H9 (cell line): ENCODE measurements around the gene CAPN8. TPM values are rescaled to one million over a fixed set of nuclear protein-coding genes. Genes with fewer than 3 reads are reported as not detected.

Source experiments
- DNase-seq: peaks from one replicate; pipeline ENCODE4 v3.0.0-alpha.2; 2017
- H2AFZ ChIP-seq: one replicate; pipeline ENCODE4 v1.6.1; 2013; ENCODE audit warnings: mild to moderate bottlenecking, low read length, control low read depth, moderate library complexity
- H2AK5ac ChIP-seq: 2 replicates; pipeline ENCODE4 v1.6.1; 2013; ENCODE audit warnings: low read length, control low read depth, mixed read lengths; ENCODE audit not compliant: insufficient read length
- H2BK120ac ChIP-seq: one replicate; pipeline ENCODE4 v1.6.1; 2013; ENCODE audit warnings: low read depth, mild to moderate bottlenecking, low read length, control low read depth, inconsistent platforms; ENCODE audit not compliant: poor library complexity, severe bottlenecking
- H2BK12ac ChIP-seq: 2 replicates; pipeline ENCODE4 v1.6.1; 2013; ENCODE audit warnings: low read length, control low read depth, mixed read lengths, low read depth; ENCODE audit not compliant: insufficient read length
- H2BK15ac ChIP-seq: 2 replicates; pipeline ENCODE4 v1.6.1; 2013; ENCODE audit warnings: low read depth, low read length, control low read depth
- H2BK20ac ChIP-seq: one replicate; pipeline ENCODE4 v1.6.1; 2013; ENCODE audit warnings: low read depth, mild to moderate bottlenecking, low read length, control low read depth, inconsistent platforms; ENCODE audit not compliant: poor library complexity, severe bottlenecking
- H2BK5ac ChIP-seq: 2 replicates; pipeline ENCODE4 v1.6.1; 2013; ENCODE audit warnings: low read length, control low read depth, mixed read lengths; ENCODE audit not compliant: insufficient read length
- H3K14ac ChIP-seq: 2 replicates; pipeline ENCODE4 v1.6.1; 2013; ENCODE audit warnings: low read length, control low read depth; ENCODE audit not compliant: insufficient read depth
- H3K18ac ChIP-seq: 2 replicates; pipeline ENCODE4 v1.6.1; 2013; ENCODE audit warnings: low read depth, mild to moderate bottlenecking, mixed read lengths, low read length, control low read depth; ENCODE audit not compliant: insufficient read length
- H3K23ac ChIP-seq: 2 replicates; pipeline ENCODE4 v1.6.1; 2013; ENCODE audit warnings: low read length, control low read depth, mixed read lengths, low read depth; ENCODE audit not compliant: insufficient read length
- H3K23me2 ChIP-seq: 2 replicates; pipeline ENCODE4 v1.6.1; 2013; ENCODE audit warnings: low read depth, mild to moderate bottlenecking, mixed read lengths, low read length, control low read depth; ENCODE audit not compliant: insufficient read length, poor library complexity, severe bottlenecking
- H3K27ac ChIP-seq: 2 replicates; pipeline ENCODE4 v1.5.1; 2013; ENCODE audit warnings: low read length, control low read depth, mixed read lengths, low read depth; ENCODE audit not compliant: insufficient read length
- H3K27me3 ChIP-seq: 2 replicates; pipeline ENCODE4 v1.6.1; 2013; ENCODE audit warnings: low read length, control low read depth, inconsistent platforms; ENCODE audit not compliant: insufficient read depth
- H3K4ac ChIP-seq: 2 replicates; pipeline ENCODE4 v1.6.1; 2013; ENCODE audit warnings: low read depth, mild to moderate bottlenecking, control low read depth, inconsistent platforms, low read length, moderate library complexity
- H3K4me1 ChIP-seq: 2 replicates; pipeline ENCODE4 v1.6.1; 2013; ENCODE audit warnings: low read length, control low read depth, inconsistent platforms; ENCODE audit not compliant: insufficient read depth
- H3K4me2 ChIP-seq: 2 replicates; pipeline ENCODE4 v1.6.1; 2013; ENCODE audit warnings: low read length, control low read depth, mixed read lengths; ENCODE audit not compliant: insufficient read length, insufficient read depth
- H3K56ac ChIP-seq: 2 replicates; pipeline ENCODE4 v1.6.1; 2013; ENCODE audit warnings: low read depth, mild to moderate bottlenecking, mixed read lengths, low read length, control low read depth; ENCODE audit not compliant: insufficient read length
- H3K79me1 ChIP-seq: 2 replicates; pipeline ENCODE4 v1.6.1; 2013; ENCODE audit warnings: low read depth, mild to moderate bottlenecking, moderate library complexity, low read length, control low read depth, inconsistent platforms; ENCODE audit not compliant: insufficient read depth, poor library complexity, severe bottlenecking
- H3K79me2 ChIP-seq: 2 replicates; pipeline ENCODE4 v1.6.1; 2013; ENCODE audit warnings: low read length, control low read depth, inconsistent platforms; ENCODE audit not compliant: insufficient read depth
- H3K9ac ChIP-seq: 2 replicates; pipeline ENCODE4 v1.6.1; 2013; ENCODE audit warnings: low read length, control low read depth, mixed read lengths; ENCODE audit not compliant: insufficient read length; ENCODE audit errors: extremely low read depth
- H3K9me3 ChIP-seq: one replicate; pipeline ENCODE4 v1.6.1; 2013; ENCODE audit warnings: low read depth, low read length, inconsistent platforms; ENCODE audit not compliant: control insufficient read depth
- H3T11ph ChIP-seq: one replicate; pipeline ENCODE4 v1.6.1; 2013; ENCODE audit warnings: mild to moderate bottlenecking, low read length, control low read depth, inconsistent platforms
- H4K20me1 ChIP-seq: one replicate; pipeline ENCODE4 v1.6.1; 2013; ENCODE audit not compliant: control insufficient read depth, insufficient read length, insufficient read depth
- H4K5ac ChIP-seq: 2 replicates; pipeline ENCODE4 v1.6.1; 2013; ENCODE audit warnings: low read depth, mild to moderate bottlenecking, mixed read lengths, low read length, control low read depth; ENCODE audit not compliant: insufficient read length
- H4K8ac ChIP-seq: replicated peaks from 2 replicates; pipeline ENCODE4 v1.6.1; 2013; ENCODE audit warnings: low read length, control low read depth, mixed read lengths, low read depth; ENCODE audit not compliant: insufficient read length
- H4K91ac ChIP-seq: 2 replicates; pipeline ENCODE4 v1.6.1; 2013; ENCODE audit warnings: low read depth, mild to moderate bottlenecking, moderate library complexity, mixed read lengths, low read length, control low read depth; ENCODE audit not compliant: insufficient read length
- H3K27ac Mint-ChIP-seq, 3 experiments: 2 replicates in 2 of 3; 3 replicates in 1 of 3; pipeline ENCODE4 v1.8.0; 2020 to 2021; ENCODE audit warnings: mixed read lengths in 3 of 3, mild to moderate bottlenecking in 1 of 3, moderate library complexity in 1 of 3
- H3K27me3 Mint-ChIP-seq: 2 replicates; pipeline ENCODE4 v1.8.0; 2021; ENCODE audit warnings: low read depth, mild to moderate bottlenecking, moderate library complexity, mixed read lengths
- H3K36me3 Mint-ChIP-seq, 3 experiments: 2 replicates in 2 of 3; 3 replicates in 1 of 3; pipeline ENCODE4 v1.8.0; 2020 to 2021; ENCODE audit warnings: low read depth in 3 of 3, mixed read lengths in 3 of 3; ENCODE audit not compliant: insufficient read depth in 1 of 3
- H3K4me1 Mint-ChIP-seq, 2 experiments: 2 replicates each; pipeline ENCODE4 v1.8.0; 2020; ENCODE audit warnings: mixed read lengths in 2 of 2
- H3K4me3 Mint-ChIP-seq, 2 experiments: 2 replicates in 1 of 2; 3 replicates in 1 of 2; pipeline ENCODE4 v1.8.0; 2020 to 2021; ENCODE audit warnings: mild to moderate bottlenecking in 2 of 2, mixed read lengths in 2 of 2, moderate library complexity in 1 of 2
- H3K9me3 Mint-ChIP-seq, 2 experiments: 2 replicates in 1 of 2; 3 replicates in 1 of 2; pipeline ENCODE4 v1.8.0; 2020; ENCODE audit warnings: mild to moderate bottlenecking in 2 of 2, mixed read lengths in 2 of 2, moderate library complexity in 1 of 2
- WGBS: extraction: QIAGEN DNeasy Blood & Tissue Kit; methylation state at CpG from one replicate; pipeline ENCODE4 v1.1.7; 2013; ENCODE audit warnings: missing lambda C conversion rate, low lambda C conversion rate, mixed read lengths; ENCODE audit not compliant: insufficient read length; ENCODE audit errors: extremely low coverage; 5-methylcytosine and 5-hydroxymethylcytosine counted together
- total RNA-seq: library from RNA; stranded (reverse); gene quantifications from 2 replicates; pipeline ENCODE4 v1.2.1, GENCODE V29; 2021
- TF ChIP-seq, protein P1 (sequence below): fragments of 200-600 bp; sonication (generic); conservative IDR thresholded peaks from 3 replicates; pipeline ENCODE4 v1.8.0; 2021; ENCODE audit warnings: antibody characterized with exemption, mild to moderate bottlenecking

The CAPN8 gene
- total RNA-seq, 1 experiment from 2014 or later, result not detected

- Histone ChIP-seq H3K14ac (no peak overlapping the region), H3K9me3 (no peaks in the 10 kb centered on the region), H3K56ac (no peak overlapping the region), H2BK15ac (no peak overlapping the region), H2AFZ (no peak overlapping the region), H3K79me1 (no peaks in the 10 kb centered on the region), H2BK5ac (no peak overlapping the region), H3K9ac (no peak overlapping the region), H3K27ac (no peak overlapping the region), H3K4me2 (no peak overlapping the region), H2AK5ac (no peak overlapping the region), H3K23ac (no peak overlapping the region), H2BK120ac (no peak overlapping the region), H4K20me1 (no peaks in the 10 kb centered on the region), H3K18ac (no peak overlapping the region), H2BK12ac (no peak overlapping the region), H3T11ph (no peak overlapping the region), H3K27me3 (no peaks in the 10 kb centered on the region), H3K23me2 (no peaks in the 10 kb centered on the region), H3K4ac (no peak overlapping the region), H3K79me2 (no peaks in the 10 kb centered on the region), H2BK20ac (no peak overlapping the region), H4K5ac (no peak overlapping the region), H4K8ac (no peak overlapping the region), H4K91ac (no peak overlapping the region), H3K4me1 (no peaks in the 10 kb centered on the region)
- peaks cover 6% of the 10 kb centered on the region for H3K27me3 Mint-ChIP-seq
- no peak overlapping the region for H3K4me3 Mint-ChIP-seq
- peaks cover 14 to 23% of the 10 kb centered on the region in 2 experiments for H3K4me1 Mint-ChIP-seq
- H3K36me3 Mint-ChIP-seq, result no peaks in the 10 kb centered on the region
- no peak overlapping the region for H3K27ac Mint-ChIP-seq
- TF ChIP-seq, protein P1, sequence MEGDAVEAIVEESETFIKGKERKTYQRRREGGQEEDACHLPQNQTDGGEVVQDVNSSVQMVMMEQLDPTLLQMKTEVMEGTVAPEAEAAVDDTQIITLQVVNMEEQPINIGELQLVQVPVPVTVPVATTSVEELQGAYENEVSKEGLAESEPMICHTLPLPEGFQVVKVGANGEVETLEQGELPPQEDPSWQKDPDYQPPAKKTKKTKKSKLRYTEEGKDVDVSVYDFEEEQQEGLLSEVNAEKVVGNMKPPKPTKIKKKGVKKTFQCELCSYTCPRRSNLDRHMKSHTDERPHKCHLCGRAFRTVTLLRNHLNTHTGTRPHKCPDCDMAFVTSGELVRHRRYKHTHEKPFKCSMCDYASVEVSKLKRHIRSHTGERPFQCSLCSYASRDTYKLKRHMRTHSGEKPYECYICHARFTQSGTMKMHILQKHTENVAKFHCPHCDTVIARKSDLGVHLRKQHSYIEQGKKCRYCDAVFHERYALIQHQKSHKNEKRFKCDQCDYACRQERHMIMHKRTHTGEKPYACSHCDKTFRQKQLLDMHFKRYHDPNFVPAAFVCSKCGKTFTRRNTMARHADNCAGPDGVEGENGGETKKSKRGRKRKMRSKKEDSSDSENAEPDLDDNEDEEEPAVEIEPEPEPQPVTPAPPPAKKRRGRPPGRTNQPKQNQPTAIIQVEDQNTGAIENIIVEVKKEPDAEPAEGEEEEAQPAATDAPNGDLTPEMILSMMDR, result no peak
- DNase-seq, result no peak
- no peaks in the 10 kb centered on the region for H3K9me3 Mint-ChIP-seq
- no CpG with 5 or more reads among the region's 4 CpGs for WGBS
Measured at GRCh38 chr1:223504741-223505140, 160.8 kb downstream of the CAPN8 start.
